HEK293 (cell line): Measurements from ENCODE around the gene WDR20.

Experiments
- CTCF ChIA-PET: fragments of 350-600 bp; formaldehyde crosslinking; extraction: SDS; loops from one replicate; lab custom pipeline; 2021; ENCODE audit warnings: antibody characterized with exemption; lab: Yijun Ruan, JAX
- POLR2A ChIA-PET: fragments of 300-600 bp; formaldehyde crosslinking; extraction: SDS; loops from one replicate; lab custom pipeline; 2020; ENCODE audit warnings: antibody characterized with exemption, inconsistent platforms; lab: Yijun Ruan, JAX
- H3K27ac ChIP-seq: fragments of 200-500 bp; sonication (Bioruptor generic); 2 replicates; pipeline ENCODE4 v1.5.1; 2014; ENCODE audit warnings: low read depth, low read length, control low read depth, inconsistent platforms; ENCODE audit errors: extremely low read depth
- H3K36me3 ChIP-seq, 2 experiments: fragments of 200-500 bp in 1 of 2; sonication (Bioruptor generic) in 1 of 2; 1 replicate in 1 of 2; 2 replicates in 1 of 2; pipeline ENCODE4 v1.5.1; 2014 to 2017; ENCODE audit warnings: inconsistent platforms in 2 of 2, low read length in 2 of 2; ENCODE audit not compliant: control insufficient read depth in 2 of 2, insufficient read depth in 1 of 2
- H3K4me1 ChIP-seq: fragments of 200-500 bp; sonication (Bioruptor generic); 2 replicates; pipeline ENCODE4 v1.5.1; 2014; ENCODE audit warnings: mild to moderate bottlenecking, low read length, inconsistent platforms; ENCODE audit not compliant: control insufficient read depth, insufficient read depth
- H3K4me3 ChIP-seq: 2 replicates; pipeline ENCODE4 v1.5.1; 2011; ENCODE audit warnings: low read depth, mild to moderate bottlenecking, control low read depth, low read length, moderate library complexity
- H3K9me3 ChIP-seq: fragments of 200-500 bp; sonication (Bioruptor generic); 2 replicates; pipeline ENCODE4 v1.5.1; 2014; ENCODE audit warnings: low read depth, low read length, inconsistent platforms; ENCODE audit not compliant: control insufficient read depth, insufficient read depth
- KLF1 ChIP-seq: fragments of 450-650 bp; formaldehyde crosslinking; IDR thresholded peaks from 2 replicates; pipeline ENCODE4 v1.5.1; 2016; ENCODE audit warnings: missing biosample characterization, missing genetic modification characterization
- KLF8 ChIP-seq: fragments of 450-650 bp; formaldehyde crosslinking; IDR thresholded peaks from 2 replicates; pipeline ENCODE4 v1.5.1; 2016; ENCODE audit warnings: missing biosample characterization, missing genetic modification characterization
- ZNF10 ChIP-seq: fragments of 450-650 bp; formaldehyde crosslinking; IDR thresholded peaks from 2 replicates; pipeline ENCODE4 v1.5.1; 2017; ENCODE audit warnings: missing biosample characterization, missing genetic modification characterization
- ZNF169 ChIP-seq: fragments of 450-650 bp; formaldehyde crosslinking; IDR thresholded peaks from 2 replicates; pipeline ENCODE4 v1.5.1; 2016; ENCODE audit warnings: missing biosample characterization, missing genetic modification characterization
- ZNF354C ChIP-seq: fragments of 450-650 bp; formaldehyde crosslinking; IDR thresholded peaks from 2 replicates; pipeline ENCODE4 v1.5.1; 2016; ENCODE audit warnings: missing biosample characterization, missing genetic modification characterization, low read depth, borderline replicate concordance
- ZNF394 ChIP-seq: fragments of 450-650 bp; formaldehyde crosslinking; IDR thresholded peaks from 2 replicates; pipeline ENCODE4 v1.5.1; 2016; ENCODE audit warnings: missing biosample characterization, missing genetic modification characterization, mild to moderate bottlenecking, moderate library complexity, borderline replicate concordance
- ZNF416 ChIP-seq: fragments of 450-650 bp; formaldehyde crosslinking; IDR thresholded peaks from 2 replicates; pipeline ENCODE4 v1.5.1; 2016; ENCODE audit warnings: missing biosample characterization, missing genetic modification characterization
- ZNF501 ChIP-seq: fragments of 450-650 bp; formaldehyde crosslinking; IDR thresholded peaks from 2 replicates; pipeline ENCODE4 v1.5.1; 2016; ENCODE audit warnings: missing biosample characterization, missing genetic modification characterization
- ZNF600 ChIP-seq: fragments of 450-650 bp; formaldehyde crosslinking; IDR thresholded peaks from 2 replicates; pipeline ENCODE4 v1.5.1; 2016; ENCODE audit warnings: missing biosample characterization, missing genetic modification characterization
- ZNF670 ChIP-seq: fragments of 450-650 bp; formaldehyde crosslinking; IDR thresholded peaks from 2 replicates; pipeline ENCODE4 v1.5.1; 2016; ENCODE audit warnings: missing biosample characterization, missing genetic modification characterization, low read depth
- ZNF777 ChIP-seq: fragments of 450-650 bp; formaldehyde crosslinking; IDR thresholded peaks from 2 replicates; pipeline ENCODE4 v1.5.1; 2017; ENCODE audit warnings: missing biosample characterization, missing genetic modification characterization, borderline replicate concordance
- TF ChIP-seq, protein P1 (sequence below): fragments of 450-650 bp; formaldehyde crosslinking; IDR thresholded peaks from 2 replicates; pipeline ENCODE4 v1.5.1; 2016; ENCODE audit warnings: missing biosample characterization, missing genetic modification characterization
- TF ChIP-seq, protein P2 (sequence below): fragments of 450-650 bp; formaldehyde crosslinking; IDR thresholded peaks from 2 replicates; pipeline ENCODE4 v1.5.1; 2017; ENCODE audit warnings: missing biosample characterization, missing genetic modification characterization
- TF ChIP-seq, protein P3 (sequence below): fragments of 450-650 bp; formaldehyde crosslinking; conservative IDR thresholded peaks from 2 replicates; pipeline ENCODE4 v1.5.1; 2016; ENCODE audit warnings: low read depth, missing biosample characterization, missing genetic modification characterization
- TF ChIP-seq, protein P4 (sequence below): fragments of 450-650 bp; formaldehyde crosslinking; IDR thresholded peaks from 2 replicates; pipeline ENCODE4 v1.5.1; 2017; ENCODE audit warnings: missing biosample characterization, missing genetic modification characterization
- TF ChIP-seq, protein P5 (sequence below): fragments of 450-650 bp; formaldehyde crosslinking; IDR thresholded peaks from 2 replicates; pipeline ENCODE4 v1.5.1; 2016; ENCODE audit warnings: missing biosample characterization, missing genetic modification characterization

The WDR20 gene

DNA sequence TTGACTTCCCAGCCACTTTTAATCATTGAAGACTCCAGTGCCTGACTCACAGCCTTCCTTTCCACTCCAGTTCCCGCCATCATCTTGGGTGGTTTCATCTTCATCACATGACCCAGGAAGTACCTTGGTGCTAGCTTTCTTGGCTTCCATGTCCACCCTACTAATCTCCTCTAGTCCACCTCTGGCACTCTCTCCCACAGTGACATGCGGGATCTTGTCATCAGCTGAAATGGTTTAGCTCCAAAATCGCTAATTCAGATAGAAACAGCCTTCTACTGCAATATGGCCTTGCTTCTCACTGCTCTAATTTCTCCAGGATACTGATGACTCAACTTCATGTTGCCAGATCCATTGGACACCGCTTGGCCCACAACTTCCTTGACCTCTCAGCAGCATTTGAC lies 24.5 kb downstream of the WDR20 start:
- H3K27ac ChIP-seq: no peak overlapping the region
- TF ChIP-seq ZNF600 (tag by site-specific recombination) (0 out of 2 replicates have a peak, but pooled peaks have one; percentile 28), ZNF416 (tag by site-specific recombination) (no peak), ZNF169 (tag by site-specific recombination) (peak; percentile 86)
- H3K4me3 ChIP-seq: no peak overlapping the region
- H3K9me3 ChIP-seq: no peaks in the 10 kb centered on the region
- ChIA-PET POLR2A (interaction anchor here (0.7 kb wide), 1 partner anchor 200 kb away, joined by 4 read pairs; no protein-coding TSS in a partner anchor), CTCF (no interaction called here)
- peaks cover 12% of the 10 kb centered on the region; the same call in 1 of the 2 replicates for H3K4me1 ChIP-seq
- H3K36me3 ChIP-seq: no peaks in the 10 kb centered on the region

DNA sequence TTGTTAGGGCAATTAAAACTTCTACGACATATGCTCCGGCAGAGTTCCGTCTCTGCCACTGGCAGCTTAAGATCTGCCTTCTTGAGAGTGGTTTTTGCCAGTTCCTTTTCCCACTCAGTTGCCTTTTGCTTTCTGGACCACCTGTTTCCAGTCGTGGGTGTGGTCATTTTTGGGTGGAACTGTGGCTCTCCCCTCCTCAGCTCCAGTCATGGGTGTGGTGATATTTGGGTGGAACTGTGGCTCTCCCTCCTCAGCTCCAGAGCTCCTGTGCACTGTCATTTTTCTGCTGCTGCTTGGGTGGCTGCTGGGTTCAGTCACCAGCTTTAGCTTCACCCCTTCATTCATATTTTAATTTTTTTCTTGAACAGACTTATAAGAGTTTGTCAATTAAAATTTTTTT lies 25.3 kb downstream of the WDR20 start:
- peak; percentile 89 for TF ChIP-seq KLF1 (tag by site-specific recombination)
- TF ChIP-seq, protein P1, sequence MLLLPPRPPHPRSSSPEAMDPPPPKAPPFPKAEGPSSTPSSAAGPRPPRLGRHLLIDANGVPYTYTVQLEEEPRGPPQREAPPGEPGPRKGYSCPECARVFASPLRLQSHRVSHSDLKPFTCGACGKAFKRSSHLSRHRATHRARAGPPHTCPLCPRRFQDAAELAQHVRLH (tag by site-specific recombination): no peak
- H3K36me3 ChIP-seq: no peaks in the 10 kb centered on the region
- H3K27ac ChIP-seq: no peak overlapping the region
- peaks cover 12% of the 10 kb centered on the region; the same call in 1 of the 2 replicates for H3K4me1 ChIP-seq
- POLR2A ChIA-PET: no interaction called here
- CTCF ChIA-PET: no interaction called here
- H3K4me3 ChIP-seq: no peak overlapping the region
- H3K9me3 ChIP-seq: no peaks in the 10 kb centered on the region

DNA sequence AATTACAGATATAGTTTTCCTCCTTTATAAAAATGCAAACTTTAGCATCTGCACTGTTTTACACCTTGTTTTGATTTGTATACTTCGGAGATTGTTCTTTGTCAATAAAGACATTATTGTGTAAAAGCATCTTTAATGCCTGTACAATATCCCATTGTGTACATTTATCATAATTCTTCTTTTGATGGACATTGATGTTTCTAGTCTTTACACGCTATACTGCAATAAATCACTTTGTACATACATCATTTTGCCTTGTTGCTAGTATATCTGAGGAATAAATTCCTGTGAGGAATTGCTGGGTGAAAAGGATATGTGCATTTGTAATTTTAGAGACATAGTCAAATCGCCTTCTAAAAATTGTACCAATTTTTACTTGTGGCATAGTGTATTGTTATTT lies 30.4 kb downstream of the WDR20 start:
- Histone ChIP-seq H3K4me3 (no peak overlapping the region), H3K36me3 (no peaks in the 10 kb centered on the region), H3K9me3 (no peaks in the 10 kb centered on the region), H3K27ac (no peak overlapping the region), H3K4me1 (peaks cover 9% of the 10 kb centered on the region; the same call in 1 of the 2 replicates)
- CTCF ChIA-PET: no interaction called here
- POLR2A ChIA-PET: no interaction called here
- no peak for TF ChIP-seq ZNF394 (tag by site-specific recombination)
- TF ChIP-seq, protein P2, sequence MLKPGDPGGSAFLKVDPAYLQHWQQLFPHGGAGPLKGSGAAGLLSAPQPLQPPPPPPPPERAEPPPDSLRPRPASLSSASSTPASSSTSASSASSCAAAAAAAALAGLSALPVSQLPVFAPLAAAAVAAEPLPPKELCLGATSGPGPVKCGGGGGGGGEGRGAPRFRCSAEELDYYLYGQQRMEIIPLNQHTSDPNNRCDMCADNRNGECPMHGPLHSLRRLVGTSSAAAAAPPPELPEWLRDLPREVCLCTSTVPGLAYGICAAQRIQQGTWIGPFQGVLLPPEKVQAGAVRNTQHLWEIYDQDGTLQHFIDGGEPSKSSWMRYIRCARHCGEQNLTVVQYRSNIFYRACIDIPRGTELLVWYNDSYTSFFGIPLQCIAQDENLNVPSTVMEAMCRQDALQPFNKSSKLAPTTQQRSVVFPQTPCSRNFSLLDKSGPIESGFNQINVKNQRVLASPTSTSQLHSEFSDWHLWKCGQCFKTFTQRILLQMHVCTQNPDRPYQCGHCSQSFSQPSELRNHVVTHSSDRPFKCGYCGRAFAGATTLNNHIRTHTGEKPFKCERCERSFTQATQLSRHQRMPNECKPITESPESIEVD (tag by site-specific recombination): peak; percentile 41

DNA sequence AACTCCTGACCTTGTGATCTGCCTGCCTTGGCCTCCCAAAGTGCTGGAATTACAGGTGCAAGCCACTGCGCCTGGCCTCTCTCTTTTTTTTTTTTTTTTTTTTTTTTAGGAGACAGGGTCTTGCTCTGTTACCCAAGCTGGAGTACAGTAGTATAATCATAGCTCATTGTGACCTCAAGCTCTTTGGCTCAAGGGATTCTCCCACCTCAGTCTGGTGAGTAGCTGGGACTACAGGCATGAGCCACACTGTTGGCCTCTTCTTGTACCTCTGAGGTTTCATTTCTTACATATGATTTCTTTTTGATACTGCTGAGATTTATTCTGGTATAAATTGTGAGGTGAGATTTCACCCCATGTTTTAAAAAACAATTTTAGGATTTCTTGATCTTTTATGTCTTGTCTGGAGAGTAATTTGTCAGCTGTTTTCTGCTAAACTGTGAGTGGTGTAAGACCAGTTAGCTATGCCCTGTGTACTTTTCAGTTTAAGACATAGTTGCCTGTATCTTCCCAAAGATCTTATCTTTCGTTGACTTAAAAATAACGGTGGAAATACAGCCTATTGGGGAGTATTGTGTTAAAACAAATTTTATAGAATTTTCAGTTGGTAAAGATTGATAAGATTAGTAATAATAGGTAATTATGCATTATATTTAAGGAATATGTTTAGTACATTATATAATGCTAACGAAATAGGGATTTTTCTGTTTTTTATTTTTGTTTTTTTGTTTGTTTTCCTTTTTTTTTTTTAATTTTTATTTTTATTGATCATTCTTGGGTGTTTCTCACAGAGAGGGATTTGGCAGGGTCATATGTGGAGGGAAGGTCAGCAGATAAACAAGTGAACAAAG lies 31.7 kb downstream of the WDR20 start:
- H3K4me1 ChIP-seq: peaks cover 6% of the 10 kb centered on the region; the same call in 1 of the 2 replicates
- POLR2A ChIA-PET: interaction anchor here (0.7 to 1.4 kb wide), 2 partner anchors 10 to 85 kb away, joined by 4 to 6 read pairs; partner anchors contain the start of gene HSP90AA1
- H3K4me3 ChIP-seq: no peak overlapping the region
- no peak overlapping the region for H3K27ac ChIP-seq
- CTCF ChIA-PET: interaction anchor here (0.6 to 1.4 kb wide), 2 partner anchors 12 to 125 kb away, joined by 3 to 4 read pairs; no protein-coding TSS in a partner anchor
- no peaks in the 10 kb centered on the region for H3K9me3 ChIP-seq
- H3K36me3 ChIP-seq: no peaks in the 10 kb centered on the region
- TF ChIP-seq, protein P3, sequence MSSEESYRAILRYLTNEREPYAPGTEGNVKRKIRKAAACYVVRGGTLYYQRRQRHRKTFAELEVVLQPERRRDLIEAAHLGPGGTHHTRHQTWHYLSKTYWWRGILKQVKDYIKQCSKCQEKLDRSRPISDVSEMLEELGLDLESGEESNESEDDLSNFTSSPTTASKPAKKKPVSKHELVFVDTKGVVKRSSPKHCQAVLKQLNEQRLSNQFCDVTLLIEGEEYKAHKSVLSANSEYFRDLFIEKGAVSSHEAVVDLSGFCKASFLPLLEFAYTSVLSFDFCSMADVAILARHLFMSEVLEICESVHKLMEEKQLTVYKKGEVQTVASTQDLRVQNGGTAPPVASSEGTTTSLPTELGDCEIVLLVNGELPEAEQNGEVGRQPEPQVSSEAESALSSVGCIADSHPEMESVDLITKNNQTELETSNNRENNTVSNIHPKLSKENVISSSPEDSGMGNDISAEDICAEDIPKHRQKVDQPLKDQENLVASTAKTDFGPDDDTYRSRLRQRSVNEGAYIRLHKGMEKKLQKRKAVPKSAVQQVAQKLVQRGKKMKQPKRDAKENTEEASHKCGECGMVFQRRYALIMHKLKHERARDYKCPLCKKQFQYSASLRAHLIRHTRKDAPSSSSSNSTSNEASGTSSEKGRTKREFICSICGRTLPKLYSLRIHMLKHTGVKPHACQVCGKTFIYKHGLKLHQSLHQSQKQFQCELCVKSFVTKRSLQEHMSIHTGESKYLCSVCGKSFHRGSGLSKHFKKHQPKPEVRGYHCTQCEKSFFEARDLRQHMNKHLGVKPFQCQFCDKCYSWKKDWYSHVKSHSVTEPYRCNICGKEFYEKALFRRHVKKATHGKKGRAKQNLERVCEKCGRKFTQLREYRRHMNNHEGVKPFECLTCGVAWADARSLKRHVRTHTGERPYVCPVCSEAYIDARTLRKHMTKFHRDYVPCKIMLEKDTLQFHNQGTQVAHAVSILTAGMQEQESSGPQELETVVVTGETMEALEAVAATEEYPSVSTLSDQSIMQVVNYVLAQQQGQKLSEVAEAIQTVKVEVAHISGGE (tag by site-specific recombination): no peak
- TF ChIP-seq, protein P4, sequence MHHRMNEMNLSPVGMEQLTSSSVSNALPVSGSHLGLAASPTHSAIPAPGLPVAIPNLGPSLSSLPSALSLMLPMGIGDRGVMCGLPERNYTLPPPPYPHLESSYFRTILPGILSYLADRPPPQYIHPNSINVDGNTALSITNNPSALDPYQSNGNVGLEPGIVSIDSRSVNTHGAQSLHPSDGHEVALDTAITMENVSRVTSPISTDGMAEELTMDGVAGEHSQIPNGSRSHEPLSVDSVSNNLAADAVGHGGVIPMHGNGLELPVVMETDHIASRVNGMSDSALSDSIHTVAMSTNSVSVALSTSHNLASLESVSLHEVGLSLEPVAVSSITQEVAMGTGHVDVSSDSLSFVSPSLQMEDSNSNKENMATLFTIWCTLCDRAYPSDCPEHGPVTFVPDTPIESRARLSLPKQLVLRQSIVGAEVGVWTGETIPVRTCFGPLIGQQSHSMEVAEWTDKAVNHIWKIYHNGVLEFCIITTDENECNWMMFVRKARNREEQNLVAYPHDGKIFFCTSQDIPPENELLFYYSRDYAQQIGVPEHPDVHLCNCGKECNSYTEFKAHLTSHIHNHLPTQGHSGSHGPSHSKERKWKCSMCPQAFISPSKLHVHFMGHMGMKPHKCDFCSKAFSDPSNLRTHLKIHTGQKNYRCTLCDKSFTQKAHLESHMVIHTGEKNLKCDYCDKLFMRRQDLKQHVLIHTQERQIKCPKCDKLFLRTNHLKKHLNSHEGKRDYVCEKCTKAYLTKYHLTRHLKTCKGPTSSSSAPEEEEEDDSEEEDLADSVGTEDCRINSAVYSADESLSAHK (tag by site-specific recombination): no peak
- TF ChIP-seq ZNF501 (no peak), ZNF354C (tag by site-specific recombination) (no peak), ZNF777 (tag by site-specific recombination) (no peak), KLF8 (tag by site-specific recombination) (no peak), ZNF10 (tag by site-specific recombination) (no peak), ZNF670 (tag by site-specific recombination) (no peak)
- TF ChIP-seq, protein P5, sequence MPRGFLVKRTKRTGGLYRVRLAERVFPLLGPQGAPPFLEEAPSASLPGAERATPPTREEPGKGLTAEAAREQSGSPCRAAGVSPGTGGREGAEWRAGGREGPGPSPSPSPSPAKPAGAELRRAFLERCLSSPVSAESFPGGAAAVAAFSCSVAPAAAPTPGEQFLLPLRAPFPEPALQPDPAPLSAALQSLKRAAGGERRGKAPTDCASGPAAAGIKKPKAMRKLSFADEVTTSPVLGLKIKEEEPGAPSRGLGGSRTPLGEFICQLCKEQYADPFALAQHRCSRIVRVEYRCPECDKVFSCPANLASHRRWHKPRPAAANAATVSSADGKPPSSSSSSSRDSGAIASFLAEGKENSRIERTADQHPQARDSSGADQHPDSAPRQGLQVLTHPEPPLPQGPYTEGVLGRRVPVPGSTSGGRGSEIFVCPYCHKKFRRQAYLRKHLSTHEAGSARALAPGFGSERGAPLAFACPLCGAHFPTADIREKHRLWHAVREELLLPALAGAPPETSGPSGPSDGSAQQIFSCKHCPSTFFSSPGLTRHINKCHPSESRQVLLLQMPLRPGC: no peak
